Effector memory CD4-positive, alpha-beta T cell (primary cell): Measurements from ENCODE around the gene RGS6.

Experiments
- DNase-seq, 3 donors: peaks; one replicate each; pipeline ENCODE4 v3.0.0-alpha.2; 2020
- H3K27ac ChIP-seq: 2 replicates; pipeline ENCODE4 v1.7.0; 2013; ENCODE audit warnings: mild to moderate bottlenecking, low read length, moderate library complexity; ENCODE audit not compliant: insufficient read depth, poor library complexity, severe bottlenecking
- H3K27me3 ChIP-seq: replicated peaks from 2 replicates; pipeline ENCODE4 v1.7.0; 2013; ENCODE audit warnings: mild to moderate bottlenecking, low read length; ENCODE audit not compliant: insufficient read depth, control insufficient read depth, poor library complexity, severe bottlenecking
- H3K36me3 ChIP-seq: 2 replicates; pipeline ENCODE4 v1.7.0; 2013; ENCODE audit warnings: mild to moderate bottlenecking, low read length, moderate library complexity; ENCODE audit not compliant: control insufficient read depth, insufficient read depth
- H3K4me1 ChIP-seq: 2 replicates; pipeline ENCODE4 v1.7.0; 2013; ENCODE audit warnings: low read length, mild to moderate bottlenecking; ENCODE audit not compliant: control insufficient read depth, insufficient read depth, poor library complexity, severe bottlenecking
- H3K4me3 ChIP-seq: 2 replicates; pipeline ENCODE4 v1.7.0; 2013; ENCODE audit warnings: low read length, low read depth, mild to moderate bottlenecking; ENCODE audit not compliant: insufficient read depth, poor library complexity, severe bottlenecking
- H3K9me3 ChIP-seq: 2 replicates; pipeline ENCODE4 v1.7.0; 2013; ENCODE audit warnings: mild to moderate bottlenecking, low read length, moderate library complexity; ENCODE audit not compliant: control insufficient read depth

Gene RGS6

GRCh38 chr14:72546344-72547016, 614.3 kb downstream of the RGS6 start:
- DNase-seq = no peak
- Histone ChIP-seq H3K27me3 (no peaks in the 10 kb centered on the region), H3K4me3 (no peak overlapping the region), H3K36me3 (no peaks in the 10 kb centered on the region), H3K9me3 (no peaks in the 10 kb centered on the region), H3K27ac (no peak overlapping the region), H3K4me1 (no peaks in the 10 kb centered on the region)

- Histone ChIP-seq H3K4me3 (no peak overlapping the region), H3K27ac (no peak overlapping the region), H3K9me3 (no peaks in the 10 kb centered on the region), H3K4me1 (no peaks in the 10 kb centered on the region), H3K36me3 (no peaks in the 10 kb centered on the region), H3K27me3 (no peaks in the 10 kb centered on the region)
- DNase-seq = no peak
Observed at GRCh38 chr14:72547999-72548398, 615.8 kb downstream of the RGS6 start.

GRCh38 chr14:72549026-72549425, 616.8 kb downstream of the RGS6 start:
- Histone ChIP-seq H3K9me3 (no peaks in the 10 kb centered on the region), H3K27ac (no peak overlapping the region), H3K27me3 (no peaks in the 10 kb centered on the region), H3K4me1 (no peaks in the 10 kb centered on the region), H3K36me3 (no peaks in the 10 kb centered on the region), H3K4me3 (no peak overlapping the region)
- DNase-seq = no peak

- Histone ChIP-seq H3K36me3 (no peaks in the 10 kb centered on the region), H3K9me3 (no peaks in the 10 kb centered on the region), H3K27ac (no peak overlapping the region), H3K27me3 (no peaks in the 10 kb centered on the region), H3K4me3 (no peak overlapping the region), H3K4me1 (no peaks in the 10 kb centered on the region)
- DNase-seq = no peak
Observed at GRCh38 chr14:72549854-72550253, 617.6 kb downstream of the RGS6 start.

GRCh38 chr14:72550513-72550912, 618.3 kb downstream of the RGS6 start:
- Histone ChIP-seq H3K27me3 (no peaks in the 10 kb centered on the region), H3K36me3 (no peaks in the 10 kb centered on the region), H3K4me1 (no peaks in the 10 kb centered on the region), H3K9me3 (no peaks in the 10 kb centered on the region), H3K27ac (no peak overlapping the region), H3K4me3 (no peak overlapping the region)
- DNase-seq = no peak

- Histone ChIP-seq H3K36me3 (no peaks in the 10 kb centered on the region), H3K4me3 (no peak overlapping the region), H3K27ac (no peak overlapping the region), H3K4me1 (no peaks in the 10 kb centered on the region), H3K9me3 (no peaks in the 10 kb centered on the region), H3K27me3 (no peaks in the 10 kb centered on the region)
- no peak for DNase-seq
Observed at GRCh38 chr14:72552236-72552635, 620.0 kb downstream of the RGS6 start.

GRCh38 chr14:72553161-72553560, 620.9 kb downstream of the RGS6 start:
- Histone ChIP-seq H3K36me3 (no peaks in the 10 kb centered on the region), H3K9me3 (no peaks in the 10 kb centered on the region), H3K4me3 (no peak overlapping the region), H3K27ac (no peak overlapping the region), H3K4me1 (no peaks in the 10 kb centered on the region), H3K27me3 (no peaks in the 10 kb centered on the region)
- DNase-seq = no peak

- Histone ChIP-seq H3K4me1 (no peaks in the 10 kb centered on the region), H3K36me3 (no peaks in the 10 kb centered on the region), H3K4me3 (no peak overlapping the region), H3K27me3 (no peaks in the 10 kb centered on the region), H3K27ac (no peak overlapping the region), H3K9me3 (no peaks in the 10 kb centered on the region)
- no peak for DNase-seq
Observed at GRCh38 chr14:72553656-72554055, 621.4 kb downstream of the RGS6 start.

- H3K27ac ChIP-seq = no peak overlapping the region
- H3K36me3 ChIP-seq = no peaks in the 10 kb centered on the region
- H3K4me1 ChIP-seq = no peaks in the 10 kb centered on the region
- H3K27me3 ChIP-seq = no peaks in the 10 kb centered on the region
- DNase-seq = no peak
- H3K4me3 ChIP-seq = no peak overlapping the region
- H3K9me3 ChIP-seq = no peaks in the 10 kb centered on the region
Observed at GRCh38 chr14:72554401-72554800, 622.2 kb downstream of the RGS6 start.

- Histone ChIP-seq H3K36me3 (no peaks in the 10 kb centered on the region), H3K27me3 (no peaks in the 10 kb centered on the region), H3K4me3 (no peak overlapping the region), H3K4me1 (no peaks in the 10 kb centered on the region), H3K27ac (no peak overlapping the region), H3K9me3 (no peaks in the 10 kb centered on the region)
- DNase-seq = no peak
Observed at GRCh38 chr14:72554994-72555608, 622.9 kb downstream of the RGS6 start.
